B cell (primary cell): ENCODE results near the gene RPL19. TPM values are rescaled to one million over a fixed set of nuclear protein-coding genes. Genes with fewer than 3 reads are reported as not detected.

ENCODE experiments used
- ATAC-seq: fragments of 200-7000 bp; cut with Tn5 transposase; one replicate; pipeline ENCODE4 v1.10.0; 2021; ENCODE audit warnings: low read depth, mild to moderate bottlenecking, moderate number of reproducible peaks, moderate library complexity
- CTCF ChIA-PET: fragments of 350-600 bp; sonication (Branson Sonifier 250); formaldehyde crosslinking; loops from one replicate; lab custom pipeline; 2021; ENCODE audit warnings: antibody characterized with exemption, inconsistent platforms; lab: Charles Lee
- POLR2A ChIA-PET: fragments of 350-600 bp; sonication (Branson Sonifier 250); formaldehyde crosslinking; loops from one replicate; lab custom pipeline; 2021; ENCODE audit warnings: antibody characterized with exemption; lab: Charles Lee
- DNase-seq: peaks from one replicate; pipeline ENCODE4 v3.0.0; 2013
- H2AFZ ChIP-seq: 2 replicates; pipeline ENCODE4 v1.6.1; 2012; ENCODE audit warnings: mild to moderate bottlenecking, low read depth, low read length; ENCODE audit not compliant: insufficient read depth, poor library complexity, severe bottlenecking
- H3K27ac ChIP-seq, 2 donors: 1 replicate in 1 of 2; 2 replicates in 1 of 2; pipeline ENCODE4 v1.5.1; 2012 to 2013; ENCODE audit warnings: low read length in 2 of 2, mild to moderate bottlenecking in 2 of 2, moderate library complexity in 1 of 2
- H3K27me3 ChIP-seq, 4 experiments: fragments of 200-600 bp in 1 of 4; sonication (generic) in 1 of 4; replicated peaks in 1 of 4; 1 replicate in 2 of 4; 2 replicates in 2 of 4; pipeline versions ENCODE4 v1.6.1 to v1.7.0; 2013 to 2016; ENCODE audit warnings: low read length in 3 of 4, mild to moderate bottlenecking in 2 of 4, mixed read lengths in 1 of 4, moderate library complexity in 1 of 4; ENCODE audit not compliant: insufficient read depth in 4 of 4, control insufficient read depth in 3 of 4; ENCODE audit errors: control extremely low read depth in 1 of 4
- H3K36me3 ChIP-seq, 2 experiments: replicated peaks in 1 of 2; 1 replicate in 1 of 2; 2 replicates in 1 of 2; pipeline versions ENCODE4 v1.6.1 to v1.7.1; 2013; ENCODE audit warnings: low read length in 1 of 2; ENCODE audit not compliant: insufficient read depth in 2 of 2, control insufficient read depth in 1 of 2; ENCODE audit errors: control extremely low read depth in 1 of 2, extremely low read depth in 1 of 2
- H3K4me1 ChIP-seq, 2 donors: fragments of 200-600 bp in 1 of 2; sonication (generic) in 1 of 2; 1 replicate in 1 of 2; 2 replicates in 1 of 2; pipeline versions ENCODE4 v1.5.1 to v1.6.1; 2013 to 2017; ENCODE audit warnings: low read length in 2 of 2; ENCODE audit not compliant: control insufficient read depth in 2 of 2, insufficient read depth in 2 of 2
- H3K4me2 ChIP-seq: replicated peaks from 2 replicates; pipeline ENCODE3; 2012; ENCODE audit warnings: mild to moderate bottlenecking, low read depth, low read length; ENCODE audit not compliant: poor library complexity, severe bottlenecking
- H3K4me3 ChIP-seq, 5 experiments: fragments of 200-600 bp in 1 of 5; sonication (generic) in 1 of 5; 1 replicate in 3 of 5; 2 replicates in 2 of 5; pipeline versions ENCODE4 v1.5.1 to v1.7.0; 2011 to 2016; ENCODE audit warnings: low read length in 4 of 5, mild to moderate bottlenecking in 4 of 5, low read depth in 2 of 5, control low read depth in 1 of 5, moderate library complexity in 1 of 5; ENCODE audit not compliant: insufficient read depth in 1 of 5; ENCODE audit errors: control extremely low read depth in 1 of 5, extremely low read depth in 1 of 5
- H3K79me2 ChIP-seq: fragments of 200-600 bp; sonication (generic); one replicate; pipeline ENCODE4 v1.6.0; 2016; ENCODE audit warnings: low read length; ENCODE audit not compliant: control insufficient read depth, insufficient read depth
- H3K9ac ChIP-seq: fragments of 200-600 bp; sonication (generic); 2 replicates; pipeline ENCODE4 v1.6.1; 2017; ENCODE audit warnings: mild to moderate bottlenecking, low read length, moderate library complexity
- H3K9me3 ChIP-seq, 3 donors: one replicate each; pipeline versions ENCODE4 v1.6.1 to v1.7.1; 2013; ENCODE audit warnings: low read length in 2 of 3; ENCODE audit not compliant: control insufficient read depth in 2 of 3, insufficient read depth in 1 of 3; ENCODE audit errors: control extremely low read depth in 1 of 3
- H4K20me1 ChIP-seq: 2 replicates; pipeline ENCODE4 v1.6.0; 2012; ENCODE audit warnings: mild to moderate bottlenecking, low read length; ENCODE audit not compliant: insufficient read depth, control insufficient read depth, poor library complexity, severe bottlenecking
- H3K27ac Mint-ChIP-seq: one replicate; pipeline ENCODE4 v1.8.0; 2021; ENCODE audit warnings: mixed read lengths
- H3K27me3 Mint-ChIP-seq: one replicate; pipeline ENCODE4 v1.8.0; 2021; ENCODE audit warnings: mixed read lengths
- H3K4me1 Mint-ChIP-seq: one replicate; pipeline ENCODE4 v1.8.0; 2021; ENCODE audit warnings: mixed read lengths
- H3K4me3 Mint-ChIP-seq: one replicate; pipeline ENCODE4 v1.8.0; 2021; ENCODE audit warnings: mixed read lengths
- H3K9me3 Mint-ChIP-seq: one replicate; pipeline ENCODE4 v1.8.0; 2022; ENCODE audit warnings: mixed read lengths; ENCODE audit not compliant: insufficient read depth
- CTCF ChIP-seq: fragments of 200-600 bp; IDR thresholded peaks from one replicate; pipeline ENCODE4 v1.8.0; 2022; ENCODE audit warnings: antibody characterized with exemption, mild to moderate bottlenecking
- EZH2 ChIP-seq: IDR thresholded peaks from 2 replicates; pipeline ENCODE4 v1.6.1; 2012; ENCODE audit warnings: borderline replicate concordance, low read depth, mild to moderate bottlenecking, moderate library complexity, low read length; ENCODE audit not compliant: insufficient read depth, poor library complexity, severe bottlenecking
- WGBS: methylation state at CpG from one replicate; pipeline ENCODE4 v1.1.5; 2013; ENCODE audit warnings: missing lambda C conversion rate; ENCODE audit not compliant: insufficient coverage; 5-methylcytosine and 5-hydroxymethylcytosine counted together
- intact Hi-C: fragments of 100-400 bp; cut with micrococcal nuclease; formaldehyde crosslinking; loops from one replicate; pipeline ENCODE4 v1.10.0; 2022
- polyA plus RNA-seq: library from polyadenylated mRNA; depleted of rRNA; stranded (reverse); fragments of >200 nt; gene quantifications from 2 replicates; pipeline ENCODE4 v1.2.3, GENCODE V29; 2012
- total RNA-seq, 2 donors: library from RNA; stranded (reverse); fragments of 120-200 nt in 1 of 2; gene quantifications; 1 replicate in 1 of 2; 2 replicates in 1 of 2; pipeline versions ENCODE4 v1.2.3 to v1.2.4, GENCODE V29; 2013 to 2022

Gene RPL19
- total and polyA plus RNA-seq, 2 donors (not counting 1 experiment from before 2014, with no cell fraction given) = 3,041 to 3,233 TPM

GRCh38 chr17:39236450-39236927 is 36.4 kb downstream of the RPL19 start:
- POLR2A ChIA-PET = interaction anchor here (0.6 kb wide), 1 partner anchor 165 kb away, joined by 3 read pairs; the partner anchor contains the start of gene FBXL20
- TF ChIP-seq CTCF = no peak
- no peak for TF ChIP-seq EZH2
- H3K27me3 ChIP-seq = peaks cover 0 to 11% (median 10%) of the 10 kb centered on the region in 4 experiments
- no peak overlapping the region for H3K4me3 ChIP-seq
- H3K36me3 ChIP-seq = no peaks in the 10 kb centered on the region
- intact Hi-C loops = loop anchor here (5.0 kb wide), 1 partner anchor 84 kb away; the partner anchor contains the start of gene PLXDC1
- ATAC-seq (no peak), DNase-seq (no peak)
- H3K27ac ChIP-seq = no peak overlapping the region
- 77% methylated on average over 3 of the region's 5 CpGs for WGBS
- no peak overlapping the region for H3K4me2 ChIP-seq
- H3K79me2 ChIP-seq = no peaks in the 10 kb centered on the region
- H3K27me3 Mint-ChIP-seq = peaks cover 18% of the 10 kb centered on the region
- CTCF ChIA-PET = interaction anchor here (1.0 to 21.4 kb wide), 4 partner anchors 7 to 71 kb away, joined by 3 to 707 read pairs (median 47); partner anchors contain the start of gene RPL19
- no peaks in the 10 kb centered on the region for H4K20me1 ChIP-seq
- H3K9me3 Mint-ChIP-seq = no peaks in the 10 kb centered on the region
- no peak overlapping the region for H3K27ac Mint-ChIP-seq
- no peak overlapping the region for H3K4me3 Mint-ChIP-seq
- H3K9ac ChIP-seq = no peak overlapping the region
- no peak overlapping the region for H2AFZ ChIP-seq
- no peaks in the 10 kb centered on the region for H3K9me3 ChIP-seq
- peaks cover 22 to 31% of the 10 kb centered on the region in 2 donors for H3K4me1 ChIP-seq
- peaks cover 29% of the 10 kb centered on the region for H3K4me1 Mint-ChIP-seq

GRCh38 chr17:39236981-39237441 is 36.9 kb downstream of the RPL19 start:
- TF ChIP-seq EZH2 (no peak), CTCF (no peak)

More at GRCh38 chr17:39236981-39237441, 36.9 kb downstream of the RPL19 start:
- no peak overlapping the region for H3K4me3 ChIP-seq
- ChIA-PET POLR2A (interaction anchor here (1.9 kb wide), 1 partner anchor 37 kb away, joined by 6 read pairs; the partner anchor contains the start of gene RPL19), CTCF (interaction anchor here (0.7 to 21.4 kb wide), 5 partner anchors 7 to 254 kb away, joined by 3 to 707 read pairs (median 89); partner anchors contain the start of gene RPL19)
- no peak overlapping the region for H3K9ac ChIP-seq
- H3K4me1 Mint-ChIP-seq = peaks cover 26% of the 10 kb centered on the region
- H3K27me3 ChIP-seq = peaks cover 0 to 7% (median 5%) of the 10 kb centered on the region in 4 experiments
- H3K4me2 ChIP-seq = no peak overlapping the region
- 100% methylated on average over 5 of the region's 6 CpGs for WGBS
- no peak overlapping the region for H2AFZ ChIP-seq
- H3K9me3 ChIP-seq = no peaks in the 10 kb centered on the region
- peaks cover 17 to 26% of the 10 kb centered on the region in 2 donors for H3K4me1 ChIP-seq
- no peak for ATAC-seq
- no peaks in the 10 kb centered on the region for H4K20me1 ChIP-seq
- H3K79me2 ChIP-seq = no peaks in the 10 kb centered on the region
- no peak overlapping the region for H3K4me3 Mint-ChIP-seq
- H3K9me3 Mint-ChIP-seq = no peaks in the 10 kb centered on the region
- peaks cover 13% of the 10 kb centered on the region for H3K27me3 Mint-ChIP-seq
- no peak overlapping the region for H3K27ac ChIP-seq
- H3K36me3 ChIP-seq = no peaks in the 10 kb centered on the region
- intact Hi-C loops = loop anchor here (5.0 kb wide), 1 partner anchor 85 kb away; the partner anchor contains the start of gene PLXDC1
- no peak for DNase-seq
- H3K27ac Mint-ChIP-seq = no peak overlapping the region
